Medulla oblongata (tissue), 1 donor: ENCODE data around the gene CDK7.
A peak's percentile ranks its signal among the peaks of the same experiment; 100 is the strongest.
"Not testable (repeated sequence)": the region's sequence is repeated elsewhere in the genome, so short reads cannot be mapped to it uniquely, and the experiment has no call there.

Source experiments
- DNase-seq: peaks from one replicate; pipeline ENCODE4 v3.0.0-alpha.2; 2015; ENCODE audit errors: extremely low spot score

Gene CDK7

GRCh38 chr5:69234457-69235268 is at the start of gene CDK7:
Gene CDK7 (plus strand): TSS chr5:69234886. CDS start chr5:69234976, 90 bp downstream.
- DNase-seq: peak; percentile 97

- DNase-seq: no peak
These were observed 47.3 kb upstream of the CDK7 start for GRCh38 chr5:69187342-69187741.

DNA sequence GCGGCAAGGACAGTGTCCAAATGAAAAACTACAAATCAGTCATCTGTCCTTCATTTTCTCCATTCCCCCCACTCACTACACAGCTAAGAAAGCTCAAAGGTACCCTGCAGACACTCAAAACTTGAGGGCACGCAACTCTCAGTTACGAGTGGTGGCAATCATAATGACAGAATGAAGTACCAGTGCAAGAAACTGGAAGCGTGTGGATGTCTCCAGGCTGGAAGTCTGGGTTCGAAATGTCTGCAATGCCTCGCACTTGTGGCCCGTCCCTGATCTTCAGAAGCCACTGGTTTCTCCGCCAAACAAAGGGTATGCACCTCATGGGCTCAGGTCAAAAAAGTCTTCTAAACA is 45.9 kb upstream of the CDK7 start:
- DNase-seq: no peak

DNA sequence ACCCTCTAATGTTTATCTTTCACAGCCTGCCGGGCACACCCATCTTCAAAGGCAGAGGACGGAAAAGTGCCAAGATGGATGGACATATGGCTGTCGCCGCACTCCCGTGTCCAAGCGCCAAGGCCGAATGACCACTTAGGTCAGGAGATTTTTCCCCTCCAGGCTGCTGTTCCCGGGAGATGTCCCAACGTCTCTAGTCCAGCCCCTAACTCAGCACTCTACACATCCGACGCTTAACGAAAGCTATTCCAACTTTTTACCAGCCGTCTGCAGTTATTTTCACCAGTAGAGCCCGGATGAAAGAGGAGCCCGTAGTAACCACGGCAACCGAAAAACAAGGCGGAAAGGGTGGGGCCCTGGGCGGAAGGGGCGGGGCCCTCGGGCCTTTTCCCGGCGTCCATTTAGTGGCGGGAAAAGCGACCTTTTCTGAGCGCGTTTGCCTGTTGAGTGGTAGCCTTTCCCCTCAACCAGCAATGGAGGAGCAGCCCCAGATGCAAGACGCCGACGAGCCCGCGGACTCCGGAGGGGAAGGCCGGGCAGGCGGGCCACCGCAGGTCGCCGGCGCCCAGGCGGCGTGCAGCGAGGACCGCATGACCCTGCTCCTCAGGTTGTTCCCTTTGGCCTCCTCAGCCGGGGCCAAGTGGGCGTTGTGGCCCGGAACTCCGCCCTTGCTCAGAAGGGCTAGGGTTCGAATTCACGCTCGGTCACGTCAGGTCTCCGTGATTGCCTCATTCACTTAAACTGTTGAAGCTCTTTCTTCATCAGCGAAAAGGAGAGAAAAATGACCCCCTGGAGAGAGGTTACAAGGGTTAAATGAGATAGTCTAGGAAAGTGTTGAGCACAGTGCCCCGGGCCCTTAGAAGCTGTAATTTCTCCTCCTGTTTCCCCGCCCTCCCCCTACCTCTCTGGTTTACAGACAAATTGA is 45.3 kb upstream of the CDK7 start, which contains the start of gene CENPH:
Gene CENPH (plus strand): TSS at position 422 of the 925 bp plus-strand sequence. CDS start 52 bp downstream, at position 474.
- peak; percentile 93 for DNase-seq

GRCh38 chr5:69202497-69202896 is 32.2 kb upstream of the CDK7 start:
- no peak for DNase-seq

DNA sequence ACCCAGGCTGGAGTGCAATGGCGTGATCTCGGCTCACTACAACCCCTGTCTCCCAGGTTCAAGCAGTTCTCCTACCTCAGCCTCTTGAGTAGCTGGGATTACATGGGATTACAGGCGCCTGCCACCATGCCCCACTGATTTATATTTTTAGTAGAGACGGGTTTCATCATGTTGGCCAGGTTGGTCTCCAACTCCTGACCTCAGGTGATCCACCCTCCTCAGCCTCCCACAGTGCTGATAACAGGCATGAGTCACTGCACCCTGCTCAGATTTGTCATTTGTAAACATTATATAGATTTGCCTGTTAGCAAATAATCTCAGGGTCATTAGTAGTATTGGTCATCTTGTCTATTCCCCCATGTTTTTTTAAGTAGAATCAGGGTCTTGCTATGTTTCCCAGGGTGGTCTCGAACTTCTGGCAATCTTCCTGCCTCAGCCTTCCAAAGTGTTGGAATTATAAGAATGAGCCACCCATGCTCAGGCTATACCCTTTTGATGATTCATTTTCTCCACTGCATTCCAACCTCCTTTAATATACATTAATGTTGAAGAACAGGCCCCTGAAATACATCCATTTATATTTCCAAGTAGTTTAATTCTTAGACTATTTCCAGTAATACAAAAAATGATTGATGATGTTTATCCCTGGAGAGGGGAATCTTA is 28.0 kb upstream of the CDK7 start:
- DNase-seq: no peak

DNA sequence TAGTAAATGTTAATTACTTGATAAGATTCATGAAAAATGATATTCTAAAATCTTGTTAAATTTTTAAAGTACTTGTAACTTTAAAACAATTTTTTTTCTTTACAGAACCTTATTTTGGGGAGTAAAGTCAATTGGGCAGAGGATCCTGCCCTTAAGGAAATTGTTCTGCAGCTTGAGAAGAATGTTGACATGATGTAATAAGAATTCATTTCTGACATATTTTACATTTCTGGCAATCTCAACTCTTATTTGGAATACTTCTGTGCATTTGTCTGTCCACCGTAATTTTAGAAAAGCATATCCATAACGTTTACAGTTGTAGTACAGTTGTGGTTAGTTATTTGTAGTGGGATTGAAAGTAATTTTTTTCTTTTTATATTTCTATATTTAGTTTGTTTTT is 25.1 kb upstream of the CDK7 start:
- no peak for DNase-seq

DNA sequence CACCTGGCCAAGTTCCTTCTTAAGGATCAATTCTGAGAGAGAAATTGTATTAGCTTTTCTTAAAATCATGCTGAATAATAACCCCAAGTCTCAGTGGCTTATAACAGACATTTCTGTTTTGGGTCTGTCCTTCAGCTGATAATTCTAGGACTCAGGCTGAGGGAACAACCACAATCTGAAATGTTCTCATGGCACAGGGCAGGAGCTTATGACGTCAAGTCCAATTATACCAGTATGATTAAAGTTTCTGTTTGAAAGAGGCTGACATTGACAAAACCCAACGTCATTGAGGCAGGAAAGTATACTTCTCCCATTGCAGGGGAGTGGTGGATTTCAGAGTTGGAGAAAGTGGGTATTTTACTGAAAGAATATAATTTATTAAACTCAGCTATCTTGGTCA is 23.5 kb upstream of the CDK7 start:
- no peak for DNase-seq

- no peak for DNase-seq
These were observed 22.7 kb upstream of the CDK7 start for GRCh38 chr5:69212022-69212421.

DNA sequence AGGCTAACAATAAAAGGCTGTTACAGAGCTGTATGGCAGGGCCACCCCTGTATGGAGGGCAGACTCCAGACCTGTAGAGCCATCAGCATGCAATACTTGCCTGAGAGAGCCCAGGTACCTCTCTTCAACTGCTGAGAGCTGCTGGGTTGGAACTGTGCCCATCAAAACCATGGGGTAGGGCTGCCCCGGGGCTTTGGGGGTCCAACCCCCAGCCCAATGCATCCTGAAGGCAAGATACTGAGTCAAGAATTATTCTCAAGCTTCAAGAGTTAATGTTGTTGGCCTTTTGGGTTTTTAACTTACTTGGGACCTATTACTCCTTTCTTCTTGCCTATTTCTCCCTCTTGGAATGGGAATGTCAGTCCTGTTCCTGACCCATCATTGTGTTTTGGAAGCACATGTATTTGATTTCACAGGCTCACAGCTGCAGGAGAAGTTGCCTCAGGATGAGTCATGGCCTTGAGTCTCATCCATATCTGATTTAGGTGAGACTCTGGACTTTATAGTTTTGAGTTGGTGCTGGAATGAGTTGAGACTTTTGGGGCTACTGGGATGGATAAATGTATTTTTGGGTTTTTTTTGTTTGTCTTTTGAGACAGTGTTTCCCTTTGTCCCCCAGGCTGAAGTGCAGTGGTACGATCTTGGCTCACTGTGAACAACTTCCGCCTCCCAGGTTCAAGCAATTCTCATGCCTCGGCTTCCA is 21.0 kb upstream of the CDK7 start:
- DNase-seq: no peak

- no peak for DNase-seq
These were observed 17.6 kb upstream of the CDK7 start for GRCh38 chr5:69217151-69217511.

DNA sequence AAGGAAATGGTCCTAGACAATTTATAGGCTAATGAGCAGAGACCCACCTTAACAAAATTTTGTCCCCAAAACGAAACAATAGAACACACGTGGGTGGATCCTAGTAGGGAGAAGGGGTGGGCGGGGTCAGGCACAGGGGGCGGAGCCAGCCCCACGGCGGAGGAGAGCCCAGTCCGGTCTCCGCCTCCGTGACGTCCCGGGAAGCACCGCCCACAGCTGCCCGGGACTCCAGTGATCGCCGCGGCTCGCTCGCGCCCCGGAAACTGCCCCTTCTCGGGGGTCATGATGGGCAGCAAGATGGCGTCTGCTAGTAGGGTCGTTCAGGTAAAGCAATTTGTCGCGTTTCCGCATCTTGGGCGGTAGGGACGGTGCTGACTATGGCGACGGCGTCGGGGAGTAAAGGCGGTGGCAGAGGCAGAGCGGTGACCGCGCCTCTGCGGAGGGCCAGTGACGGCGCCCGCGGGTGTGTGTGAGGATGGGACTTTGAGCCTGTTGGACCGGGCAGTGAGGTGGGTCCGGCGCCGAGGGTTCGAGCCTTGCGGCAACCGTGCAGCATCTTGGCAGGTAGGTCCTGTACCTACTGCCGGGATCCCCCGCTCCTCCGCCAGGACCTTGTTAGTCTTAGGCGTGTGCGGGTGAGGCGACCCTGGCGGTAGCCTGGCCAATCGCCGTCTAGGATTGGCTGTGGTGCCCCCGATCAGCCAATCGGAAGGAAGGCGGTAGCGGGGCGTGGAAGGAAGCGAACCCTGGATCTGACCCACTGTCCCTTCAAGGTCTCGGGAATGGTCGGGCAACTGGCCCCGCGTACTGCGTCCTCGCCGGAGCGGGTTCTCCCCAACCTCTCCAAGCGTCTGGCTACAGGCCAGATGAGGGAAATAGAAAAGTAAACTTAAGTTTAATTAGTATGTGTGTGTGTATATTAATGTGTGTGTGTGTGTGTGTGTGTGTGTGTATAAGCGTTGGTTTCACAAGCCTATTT is 16.8 kb upstream of the CDK7 start:
- DNase-seq: peak; percentile 97

- no peak for DNase-seq
These were observed 14.7 kb upstream of the CDK7 start for GRCh38 chr5:69219939-69220338.

GRCh38 chr5:69220371-69220770 is 14.3 kb upstream of the CDK7 start:
- not testable (repeated sequence) for DNase-seq

DNA sequence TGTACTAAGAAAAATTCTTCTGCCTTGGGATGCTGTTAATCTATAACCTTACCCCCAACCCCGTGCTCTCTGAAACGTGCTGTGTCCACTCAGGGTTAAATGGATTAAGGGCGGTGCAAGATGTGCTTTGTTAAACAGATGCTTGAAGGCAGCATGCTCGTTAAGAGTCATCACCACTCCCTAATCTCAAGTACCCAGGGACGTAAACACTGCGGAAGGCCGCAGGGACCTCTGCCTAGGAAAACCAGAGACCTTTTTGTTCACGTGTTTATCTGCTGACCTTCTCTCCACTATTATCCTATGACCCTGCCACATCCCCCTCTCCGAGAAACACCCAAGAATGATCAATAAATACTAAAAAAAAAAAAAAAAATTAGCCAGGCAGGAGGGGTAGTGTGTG is 13.9 kb upstream of the CDK7 start:
- not testable (repeated sequence) for DNase-seq

DNA sequence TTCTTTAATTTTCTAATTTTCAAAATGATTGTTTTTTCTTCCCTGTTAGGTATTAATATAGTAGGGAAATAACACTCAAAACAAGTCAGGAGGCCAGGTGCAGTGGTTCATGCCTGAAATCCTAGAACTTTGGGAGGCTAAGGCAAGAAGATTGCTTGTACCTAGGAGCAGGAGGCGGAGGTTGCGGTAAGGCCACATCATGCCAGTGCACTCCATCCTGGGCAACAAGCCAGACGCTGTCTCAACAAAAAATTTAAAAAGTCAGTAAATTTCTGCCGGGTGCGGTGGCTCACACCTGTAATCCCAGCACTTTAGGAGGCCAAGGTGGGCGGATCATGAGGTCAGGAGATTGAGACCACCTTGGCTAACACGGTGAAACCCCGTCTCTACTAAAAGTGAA is 10.2 kb upstream of the CDK7 start:
- DNase-seq: no peak

- DNase-seq: no peak
These were observed 8.8 kb upstream of the CDK7 start for GRCh38 chr5:69225860-69226259.

GRCh38 chr5:69230181-69230580 is 4.5 kb upstream of the CDK7 start:
- DNase-seq: no peak

DNA sequence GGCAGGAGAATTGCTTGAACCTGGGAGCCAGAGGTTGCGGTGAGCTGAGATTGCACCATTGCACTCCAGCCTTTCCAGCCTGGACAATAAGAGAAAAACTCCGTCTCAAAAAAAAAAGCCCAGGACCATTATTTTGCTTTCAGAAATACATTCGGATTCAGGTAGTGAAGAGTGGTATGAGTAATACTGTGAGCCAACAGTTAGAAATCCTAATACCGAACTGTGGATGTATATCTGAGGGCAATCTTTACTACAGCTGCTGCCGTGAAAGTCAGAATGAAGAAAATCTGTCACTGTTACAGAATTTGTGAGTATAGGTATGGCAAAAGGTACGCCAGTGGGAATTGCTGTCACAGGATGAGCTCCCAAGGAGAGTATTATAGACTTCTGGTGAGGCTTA is 3.4 kb upstream of the CDK7 start:
- DNase-seq: no peak

DNA sequence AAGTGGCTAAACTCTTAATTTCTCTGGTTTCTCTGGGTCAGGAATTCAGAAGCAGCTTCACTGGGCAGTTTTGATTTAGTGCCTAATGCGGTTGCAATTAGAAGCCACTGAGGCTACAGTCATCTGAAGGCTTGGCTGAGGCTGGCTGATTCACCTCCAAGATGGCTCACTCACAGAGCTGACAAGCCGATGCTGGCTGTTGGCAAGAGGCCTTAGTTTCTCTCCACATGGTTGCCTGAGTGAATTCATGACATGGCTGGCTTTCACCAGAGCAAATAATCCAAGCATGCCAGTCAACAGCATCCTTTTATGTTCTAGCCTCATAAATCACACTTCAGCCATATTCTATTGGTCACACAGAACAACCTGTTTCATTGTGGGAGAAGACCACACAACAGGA is 2.8 kb upstream of the CDK7 start:
- DNase-seq: peak; percentile 27
